HG03175 (cell line): ENCODE measurements around the gene SP100.
A peak's percentile ranks its signal among the peaks of the same experiment; 100 is the strongest.
"Not testable (repeated sequence)": the region's sequence is repeated elsewhere in the genome, so short reads cannot be mapped to it uniquely, and the experiment has no call there.

Source experiments
- ATAC-seq: cut with Tn5 transposase; IDR thresholded peaks from one replicate; pipeline ENCODE4 v1.9.1; 2021; ENCODE audit warnings: mild to moderate bottlenecking, moderate library complexity; ENCODE audit not compliant: unreplicated experiment

Gene SP100

GRCh38 chr2:230416061-230416721, at the start of gene SP100:
TSS of gene SP100 (plus strand) at chr2:230416201. CDS start at chr2:230416297, 96 bp downstream.
- ATAC-seq: peak; percentile 85

- ATAC-seq: no peak
Observed at GRCh38 chr2:230382108-230382507, 33.9 kb upstream of the SP100 start.

GRCh38 chr2:230383453-230383852, 32.5 kb upstream of the SP100 start:
- ATAC-seq: no peak

- ATAC-seq: no peak
Observed at GRCh38 chr2:230384986-230385385, 31.0 kb upstream of the SP100 start.

- ATAC-seq: no peak
Observed at GRCh38 chr2:230394301-230394700, 21.7 kb upstream of the SP100 start.

- not testable (repeated sequence) for ATAC-seq
Observed at GRCh38 chr2:230398698-230399097, 17.3 kb upstream of the SP100 start.

GRCh38 chr2:230400041-230400440, 16.0 kb upstream of the SP100 start:
- ATAC-seq: no peak

GRCh38 chr2:230400454-230400853, 15.5 kb upstream of the SP100 start:
- no peak for ATAC-seq

- ATAC-seq: not testable (repeated sequence)
Observed at GRCh38 chr2:230401026-230401425, 15.0 kb upstream of the SP100 start.

GRCh38 chr2:230403746-230404145, 12.3 kb upstream of the SP100 start:
- no peak for ATAC-seq

GRCh38 chr2:230405824-230406223, 10.2 kb upstream of the SP100 start:
- ATAC-seq: no peak

- ATAC-seq: no peak
Observed at GRCh38 chr2:230408244-230408842, 7.7 kb upstream of the SP100 start.

GRCh38 chr2:230409316-230409715, 6.7 kb upstream of the SP100 start:
- not testable (repeated sequence) for ATAC-seq

- ATAC-seq: no peak
Observed at GRCh38 chr2:230410263-230410662, 5.7 kb upstream of the SP100 start.

- no peak for ATAC-seq
Observed at GRCh38 chr2:230410861-230411569, 5.0 kb upstream of the SP100 start.

- peak; percentile 62 for ATAC-seq
Observed at GRCh38 chr2:230411570-230412370, 4.2 kb upstream of the SP100 start.

GRCh38 chr2:230412371-230412711, 3.7 kb upstream of the SP100 start:
- ATAC-seq: no peak

GRCh38 chr2:230412846-230413245, 3.2 kb upstream of the SP100 start:
- no peak for ATAC-seq

GRCh38 chr2:230413479-230413878, 2.5 kb upstream of the SP100 start:
- ATAC-seq: no peak

- no peak for ATAC-seq
Observed at GRCh38 chr2:230414302-230414701, 1.7 kb upstream of the SP100 start.

GRCh38 chr2:230417436-230417835, 1.4 kb downstream of the SP100 start:
- no peak for ATAC-seq
